ENCODE results near the gene RNF4. TPM values are rescaled to one million over a fixed set of nuclear protein-coding genes. Genes with fewer than 3 reads are reported as not detected.

RNF4 gene
- total and polyA plus RNA-seq, 2 experiments from 2014 or later = 63.1 to 66.5 TPM

DNA sequence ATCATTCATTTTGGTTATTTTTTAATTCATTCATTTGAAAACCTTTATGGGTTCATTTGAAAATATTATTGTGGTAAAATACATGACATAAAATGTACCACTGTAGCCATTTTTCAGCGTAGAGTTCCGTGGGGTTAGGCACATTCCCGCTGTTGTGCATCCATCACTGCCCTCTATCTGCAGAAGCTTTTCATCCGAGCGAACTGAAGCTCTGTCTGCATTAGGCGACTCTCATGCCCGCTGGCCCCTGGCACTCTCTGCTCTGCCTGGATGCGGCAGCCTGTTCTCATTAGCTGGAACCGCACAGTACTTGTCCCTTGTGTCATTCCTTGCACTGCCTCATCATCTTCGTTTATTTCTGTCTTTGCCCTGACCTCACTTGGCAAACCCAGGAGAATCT lies 32.6 kb upstream of the RNF4 start:
- Histone ChIP-seq H3K4me3 (no peak overlapping the region), H3K9me3 (ENCODE audit: low read depth) (no peaks in the 10 kb centered on the region), H4K20me1 (ENCODE audit: insufficient read depth) (no peaks in the 10 kb centered on the region), H3K9me2 (ENCODE audit: insufficient read depth) (no peaks in the 10 kb centered on the region), H3K27me3 (replicated peaks; ENCODE audit: insufficient read depth) (no peaks in the 10 kb centered on the region), H3K4me2 (ENCODE audit: unreplicated experiment) (no peak overlapping the region), H3K27ac (no peak overlapping the region), H3K79me2 (ENCODE audit: insufficient read depth) (no peaks in the 10 kb centered on the region), H3F3A (ENCODE audit: insufficient read depth) (peaks cover 4% of the 10 kb centered on the region; the same call in 1 of the 2 replicates), H3K9ac (no peak overlapping the region), H2AFZ (no peak overlapping the region), H3K36me3 (ENCODE audit: low read depth) (no peaks in the 10 kb centered on the region), H3K4me1 (ENCODE audit: insufficient read depth) (no peaks in the 10 kb centered on the region)
- in situ Hi-C loops (cut with MboI) = no loop called here
- TF ChIP-seq EZH2phosphoT487 (IDR thresholded peaks at IDR 0.05; ENCODE audit: insufficient read depth, low read depth) = no peak
- no peak for TF ChIP-seq EZH2 (IDR thresholded peaks at IDR 0.05; ENCODE audit: insufficient read depth, poor library complexity, severe bottlenecking)
- DNase-seq = peak; percentile 76
- 7 to 11% methylated on average over 10 of the region's 10 CpGs for WGBS, 2 experiments (ENCODE audit: low coverage in 1 of 2, low lambda C conversion rate in 2 of 2, missing lambda C conversion rate in 2 of 2)

DNA sequence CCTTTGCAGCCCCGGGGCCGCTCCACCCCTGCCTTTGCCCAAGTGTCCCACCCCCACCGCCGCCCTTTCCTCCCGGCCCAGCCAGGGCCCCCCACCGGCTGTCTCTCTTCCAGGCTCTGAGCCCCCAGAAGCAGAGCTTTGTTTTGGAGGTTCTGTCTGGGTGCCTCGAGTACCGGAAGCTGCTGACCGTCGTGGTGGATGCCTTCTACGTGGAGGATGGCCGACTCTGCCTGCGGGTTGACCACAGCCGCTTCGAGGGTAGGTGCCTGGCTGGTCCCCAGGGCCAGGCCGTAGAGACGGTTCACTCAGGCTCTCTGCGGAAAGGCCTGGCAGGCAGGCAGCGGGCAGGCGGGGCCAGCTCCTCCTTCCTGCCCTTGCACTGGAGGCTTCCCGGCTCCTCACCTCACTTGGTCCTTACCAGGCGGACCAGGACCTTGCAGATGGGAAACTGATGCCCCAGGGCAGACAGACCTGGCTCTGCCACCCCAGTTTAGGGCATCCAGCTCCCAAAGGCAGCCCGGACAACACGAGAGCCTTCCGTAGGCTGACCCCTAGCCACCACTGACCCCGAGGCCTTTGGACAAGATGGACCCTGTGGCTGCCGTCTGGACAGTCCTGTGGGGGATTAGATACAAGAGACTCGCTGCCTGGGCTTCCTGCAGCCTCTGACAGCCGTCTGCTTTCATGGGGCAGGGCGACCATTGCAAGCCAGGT lies 32.0 kb upstream of the RNF4 start:
- Histone ChIP-seq H3K36me3 (ENCODE audit: low read depth) (no peaks in the 10 kb centered on the region), H3K79me2 (ENCODE audit: insufficient read depth) (no peaks in the 10 kb centered on the region), H3K9me3 (ENCODE audit: low read depth) (no peaks in the 10 kb centered on the region), H3K27ac (no peak overlapping the region), H3K4me1 (ENCODE audit: insufficient read depth) (no peaks in the 10 kb centered on the region), H3K4me2 (ENCODE audit: unreplicated experiment) (no peak overlapping the region), H3K4me3 (no peak overlapping the region), H3K9me2 (ENCODE audit: insufficient read depth) (no peaks in the 10 kb centered on the region), H3F3A (ENCODE audit: insufficient read depth) (no peaks in the 10 kb centered on the region), H4K20me1 (ENCODE audit: insufficient read depth) (no peaks in the 10 kb centered on the region), H3K27me3 (replicated peaks; ENCODE audit: insufficient read depth) (no peaks in the 10 kb centered on the region), H2AFZ (no peak overlapping the region), H3K9ac (no peak overlapping the region)
- 71 to 74% methylated on average over 26 to 30 of the region's 30 CpGs for WGBS, 2 experiments (ENCODE audit: low coverage in 1 of 2, low lambda C conversion rate in 2 of 2, missing lambda C conversion rate in 2 of 2)
- DNase-seq = no peak
- in situ Hi-C loops (cut with MboI) = no loop called here
- TF ChIP-seq EZH2phosphoT487 (IDR thresholded peaks at IDR 0.05; ENCODE audit: insufficient read depth, low read depth) (no peak), EZH2 (IDR thresholded peaks at IDR 0.05; ENCODE audit: insufficient read depth, poor library complexity, severe bottlenecking) (no peak)

DNA sequence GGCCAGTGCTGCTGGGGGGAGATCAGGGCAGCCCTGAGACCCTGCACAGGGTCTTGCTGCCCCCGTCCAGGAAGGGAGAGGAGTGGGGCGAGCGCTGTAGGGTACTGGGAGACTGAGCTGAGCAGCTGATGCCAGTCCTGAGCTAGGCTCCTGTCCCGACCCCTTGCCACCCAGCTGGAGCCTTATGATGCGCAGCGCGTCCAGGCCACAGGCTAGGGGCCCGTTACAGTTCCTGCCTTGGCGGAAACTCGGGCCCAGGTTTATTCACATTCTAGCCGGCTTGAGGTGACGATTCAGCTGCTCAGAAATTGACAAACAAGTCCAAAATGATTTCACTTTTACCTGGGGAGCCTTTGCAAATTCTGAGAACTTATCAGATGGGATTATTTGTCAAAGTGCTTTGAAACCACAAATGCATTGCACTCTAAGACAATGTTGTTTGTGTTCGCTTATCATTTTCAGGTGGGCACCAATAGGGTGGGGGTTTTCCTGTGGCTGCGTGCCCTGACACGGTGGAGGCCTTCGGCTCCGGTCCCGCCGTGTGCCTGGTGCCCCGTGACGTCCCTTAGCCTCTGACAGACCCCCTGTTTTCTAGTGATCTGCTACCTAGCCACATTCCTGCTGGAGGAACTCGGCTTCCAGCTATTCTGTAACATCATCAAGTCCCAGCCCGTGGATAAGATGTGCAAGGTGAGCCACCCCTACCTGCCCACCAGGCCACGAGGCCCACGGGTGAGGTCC lies 31.3 kb upstream of the RNF4 start:
- no peak overlapping the region for H3K9ac ChIP-seq
- H4K20me1 ChIP-seq (ENCODE audit: insufficient read depth) = no peaks in the 10 kb centered on the region
- H3K36me3 ChIP-seq (ENCODE audit: low read depth) = no peaks in the 10 kb centered on the region
- no peaks in the 10 kb centered on the region for H3K27me3 ChIP-seq (replicated peaks; ENCODE audit: insufficient read depth)
- no peak overlapping the region for H3K4me3 ChIP-seq
- DNase-seq = no peak
- TF ChIP-seq EZH2 (IDR thresholded peaks at IDR 0.05; ENCODE audit: insufficient read depth, poor library complexity, severe bottlenecking) (no peak), EZH2phosphoT487 (IDR thresholded peaks at IDR 0.05; ENCODE audit: insufficient read depth, low read depth) (no peak)
- H3F3A ChIP-seq (ENCODE audit: insufficient read depth) = no peaks in the 10 kb centered on the region
- H3K9me2 ChIP-seq (ENCODE audit: insufficient read depth) = no peaks in the 10 kb centered on the region
- H3K9me3 ChIP-seq (ENCODE audit: low read depth) = no peaks in the 10 kb centered on the region
- H2AFZ ChIP-seq = no peak overlapping the region
- in situ Hi-C loops (cut with MboI) = no loop called here
- WGBS, 2 experiments (ENCODE audit: low coverage in 1 of 2, low lambda C conversion rate in 2 of 2, missing lambda C conversion rate in 2 of 2) = 84 to 86% methylated on average over 25 of the region's 25 CpGs
- no peaks in the 10 kb centered on the region for H3K4me1 ChIP-seq (ENCODE audit: insufficient read depth)
- no peak overlapping the region for H3K4me2 ChIP-seq (ENCODE audit: unreplicated experiment)
- H3K27ac ChIP-seq = no peak overlapping the region
- no peaks in the 10 kb centered on the region for H3K79me2 ChIP-seq (ENCODE audit: insufficient read depth)

DNA sequence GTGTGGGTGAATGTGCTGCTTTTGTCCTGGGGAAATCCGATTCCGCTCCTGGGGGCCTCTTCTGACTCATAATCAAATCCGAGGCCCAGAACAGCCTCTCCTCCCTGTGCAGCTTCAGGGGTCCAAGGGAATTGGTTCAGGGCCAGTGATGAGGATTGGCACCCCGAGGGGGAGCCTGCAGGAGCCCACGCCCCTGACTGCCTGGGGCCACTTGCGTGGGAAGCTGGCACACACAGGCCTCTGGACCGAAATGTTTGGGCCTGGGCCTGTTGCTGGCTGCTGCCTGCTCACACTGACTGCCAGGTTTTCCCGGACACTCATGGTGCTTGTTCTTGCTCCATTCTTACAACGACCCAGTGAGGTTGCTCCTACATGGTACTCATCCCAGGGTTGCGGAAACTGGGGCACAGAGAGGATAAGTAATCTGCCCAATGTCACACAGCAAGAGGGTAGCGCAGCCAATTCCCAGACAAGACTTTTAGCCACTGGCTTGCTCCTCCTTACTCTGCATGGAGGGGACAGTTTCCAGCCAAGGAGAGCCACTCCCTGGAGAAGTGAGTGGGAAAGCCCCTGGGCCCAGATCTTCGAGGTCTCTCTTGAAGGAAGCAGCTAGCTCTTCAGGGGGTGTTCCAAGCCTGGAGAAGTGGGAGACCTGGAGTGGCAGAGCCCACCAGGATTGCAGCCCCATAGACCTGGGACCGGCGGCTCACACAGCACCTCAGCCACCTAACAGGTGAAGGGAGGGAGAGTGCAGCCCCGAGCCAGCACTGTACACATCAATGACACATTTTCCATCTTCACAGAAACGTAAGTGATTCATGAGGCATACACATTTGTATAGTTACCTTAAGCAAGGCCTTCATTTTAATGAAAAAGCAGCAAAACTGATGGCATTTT lies 29.8 kb upstream of the RNF4 start:
- H4K20me1 ChIP-seq (ENCODE audit: insufficient read depth) = no peaks in the 10 kb centered on the region
- no peaks in the 10 kb centered on the region for H3F3A ChIP-seq (ENCODE audit: insufficient read depth)
- no peaks in the 10 kb centered on the region for H3K4me1 ChIP-seq (ENCODE audit: insufficient read depth)
- no peak overlapping the region for H3K9ac ChIP-seq
- TF ChIP-seq EZH2phosphoT487 (IDR thresholded peaks at IDR 0.05; ENCODE audit: insufficient read depth, low read depth) (no peak), EZH2 (IDR thresholded peaks at IDR 0.05; ENCODE audit: insufficient read depth, poor library complexity, severe bottlenecking) (no peak)
- no peaks in the 10 kb centered on the region for H3K36me3 ChIP-seq (ENCODE audit: low read depth)
- in situ Hi-C loops (cut with MboI) = no loop called here
- no peaks in the 10 kb centered on the region for H3K9me3 ChIP-seq (ENCODE audit: low read depth)
- H3K27ac ChIP-seq = no peak overlapping the region
- H3K79me2 ChIP-seq (ENCODE audit: insufficient read depth) = no peaks in the 10 kb centered on the region
- 55 to 58% methylated on average over 16 of the region's 16 CpGs for WGBS, 2 experiments (ENCODE audit: low coverage in 1 of 2, low lambda C conversion rate in 2 of 2, missing lambda C conversion rate in 2 of 2)
- H2AFZ ChIP-seq = no peak overlapping the region
- H3K27me3 ChIP-seq (replicated peaks; ENCODE audit: insufficient read depth) = no peaks in the 10 kb centered on the region
- H3K4me2 ChIP-seq (ENCODE audit: unreplicated experiment) = no peak overlapping the region
- no peak overlapping the region for H3K4me3 ChIP-seq
- H3K9me2 ChIP-seq (ENCODE audit: insufficient read depth) = no peaks in the 10 kb centered on the region
- no peak for DNase-seq

Measured in GM23248 (cell line).